ENCODE results near the gene BAZ2B. TPM values are rescaled to one million over a fixed set of nuclear protein-coding genes. Genes with fewer than 3 reads are reported as not detected.

BAZ2B gene
- total and polyA plus RNA-seq, 2 of the 13 experiments (the other 11 are each of a cell fraction or from before 2014, with no cell fraction given) = 14.0 to 15.1 TPM

- TF ChIP-seq ZBTB40 (IDR thresholded peaks at IDR 0.05) (no peak), ZBTB40 (CRISPR knock-in tag; IDR thresholded peaks at IDR 0.05) (peak; percentile 69), ZEB1 (IDR thresholded peaks at IDR 0.05; ENCODE audit: insufficient replicate concordance, low read depth) (no peak), PREB (CRISPR knock-in tag; IDR thresholded peaks at IDR 0.05) (no peak), ZNF761 (CRISPR knock-in tag; conservative IDR thresholded peaks at IDR 0.05) (no peak), RXRB (CRISPR knock-in tag; IDR thresholded peaks at IDR 0.05; ENCODE audit: borderline replicate concordance) (no peak), ZNF75D (CRISPR knock-in tag; IDR thresholded peaks at IDR 0.05; ENCODE audit: borderline replicate concordance) (no peak), ZBTB46 (CRISPR knock-in tag; IDR thresholded peaks at IDR 0.05; ENCODE audit: borderline replicate concordance) (no peak), PTBP1 (IDR thresholded peaks at IDR 0.05; ENCODE audit: low read depth, low read length, poor library complexity, severe bottlenecking) (peak; percentile 55), ZFP82 (CRISPR knock-in tag; IDR thresholded peaks at IDR 0.05; ENCODE audit: borderline replicate concordance) (no peak), ZFP41 (CRISPR knock-in tag; IDR thresholded peaks at IDR 0.05; ENCODE audit: borderline replicate concordance) (no peak), ZNF747 (CRISPR knock-in tag; IDR thresholded peaks at IDR 0.05; ENCODE audit: borderline replicate concordance) (peak; percentile 75; the same call in 1 of the 2 replicates), ZNF20 (CRISPR knock-in tag; IDR thresholded peaks at IDR 0.05) (no peak), AGO1 (IDR thresholded peaks at IDR 0.05; ENCODE audit: low read depth, low read length, poor library complexity, severe bottlenecking) (no peak), ZKSCAN1 (IDR thresholded peaks at IDR 0.05; ENCODE audit: low read length) (no peak), JARID2 (CRISPR knock-in tag; IDR thresholded peaks at IDR 0.05; ENCODE audit: insufficient replicate concordance) (peak; percentile 65), NFYB (CRISPR knock-in tag; IDR thresholded peaks at IDR 0.05) (no peak), NCOA2 (CRISPR knock-in tag; IDR thresholded peaks at IDR 0.05) (0 out of 2 replicates have a peak, but pooled peaks have one; percentile 22)
Observed at GRCh38 chr2:159286709-159287441, 329.5 kb downstream of the BAZ2B start (continued).
